MM.1S (cell line): ENCODE measurements around the gene DNAJB7.

Experiments
- DNase-seq: peaks from one replicate; pipeline ENCODE4 v3.0.0-alpha.2; 2015
- H2AFZ ChIP-seq: fragments of 300-600 bp; sonication (generic); 2 replicates; pipeline ENCODE4 v1.6.0; 2016; ENCODE audit warnings: antibody characterized with exemption, low read length
- H3F3A ChIP-seq: fragments of 300-600 bp; sonication (generic); 2 replicates; pipeline ENCODE4 v1.6.1; 2016; ENCODE audit warnings: mild to moderate bottlenecking, antibody characterized with exemption, low read length, moderate library complexity, mixed read lengths; ENCODE audit not compliant: insufficient read depth
- H3K27ac ChIP-seq: fragments of 300-600 bp; sonication (generic); 2 replicates; pipeline ENCODE4 v1.5.1; 2016; ENCODE audit warnings: mild to moderate bottlenecking, low read length
- H3K27me3 ChIP-seq: fragments of 300-600 bp; sonication (generic); replicated peaks from 2 replicates; pipeline ENCODE4 v1.6.0; 2016; ENCODE audit warnings: low read length; ENCODE audit not compliant: insufficient read depth
- H3K36me3 ChIP-seq: fragments of 300-600 bp; sonication (generic); replicated peaks from 2 replicates; pipeline ENCODE4 v1.6.1; 2016; ENCODE audit warnings: mild to moderate bottlenecking, low read length, mixed read lengths; ENCODE audit not compliant: insufficient read depth
- H3K4me1 ChIP-seq: fragments of 300-600 bp; sonication (generic); 2 replicates; pipeline ENCODE4 v1.6.1; 2016; ENCODE audit warnings: low read length, mixed read lengths
- H3K4me2 ChIP-seq: fragments of 300-600 bp; sonication (generic); 2 replicates; pipeline ENCODE4 v1.6.0; 2016; ENCODE audit warnings: low read depth, low read length
- H3K4me3 ChIP-seq: fragments of 300-600 bp; sonication (generic); 2 replicates; pipeline ENCODE4 v1.5.1; 2016; ENCODE audit warnings: low read length, mixed read lengths
- H3K79me2 ChIP-seq: fragments of 300-600 bp; sonication (generic); 2 replicates; pipeline ENCODE4 v1.6.1; 2016; ENCODE audit warnings: mixed run types, low read length, mixed read lengths
- H3K9ac ChIP-seq: fragments of 300-600 bp; sonication (generic); 2 replicates; pipeline ENCODE4 v1.6.1; 2016; ENCODE audit warnings: low read length, mixed read lengths
- H3K9me2 ChIP-seq: fragments of 300-600 bp; sonication (generic); replicated peaks from 2 replicates; pipeline ENCODE4 v1.6.1; 2016; ENCODE audit warnings: mild to moderate bottlenecking, low read length, mixed read lengths; ENCODE audit not compliant: insufficient read depth
- H3K9me3 ChIP-seq: fragments of 300-600 bp; sonication (generic); replicated peaks from 2 replicates; pipeline ENCODE4 v1.6.1; 2016; ENCODE audit warnings: mild to moderate bottlenecking, low read length, mixed read lengths; ENCODE audit not compliant: insufficient read depth
- H4K20me1 ChIP-seq: fragments of 300-600 bp; sonication (generic); 2 replicates; pipeline ENCODE4 v1.6.1; 2016; ENCODE audit warnings: mild to moderate bottlenecking, low read length, moderate library complexity, mixed read lengths; ENCODE audit not compliant: insufficient read depth
- CTCF ChIP-seq: fragments of 300-600 bp; sonication (generic); IDR thresholded peaks from 2 replicates; pipeline ENCODE4 v1.5.1; 2016; ENCODE audit warnings: antibody characterized with exemption, low read length, mixed read lengths
- EZH2 ChIP-seq: fragments of 300-600 bp; sonication (generic); optimal IDR thresholded peaks from 2 replicates; pipeline ENCODE3; 2017; ENCODE audit warnings: low read depth, mild to moderate bottlenecking, antibody characterized with exemption, low read length, mixed read lengths
- EZH2phosphoT487 ChIP-seq: fragments of 300-600 bp; sonication (generic); IDR thresholded peaks from 2 replicates; pipeline ENCODE4 v1.6.1; 2018; ENCODE audit warnings: antibody characterized with exemption, low read length

The DNAJB7 gene

GRCh38 chr22:40855979-40856512, 5.9 kb downstream of the DNAJB7 start:
- Histone ChIP-seq H3K4me1 (peaks cover 14% of the 10 kb centered on the region), H3K36me3 (peaks cover 2% of the 10 kb centered on the region; the same call in 1 of the 2 replicates), H3K4me3 (peak overlapping the region; percentile 100), H3K79me2 (peaks cover 89% of the 10 kb centered on the region), H3K9ac (peak overlapping the region; percentile 96), H2AFZ (peak overlapping the region; percentile 16), H3K4me2 (peak overlapping the region; percentile 85), H3K9me2 (no peaks in the 10 kb centered on the region), H3K9me3 (no peaks in the 10 kb centered on the region), H3K27ac (peak overlapping the region; percentile 95; the same call in 1 of the 2 replicates), H3F3A (peaks cover 5% of the 10 kb centered on the region; the same call in 1 of the 2 replicates), H3K27me3 (no peaks in the 10 kb centered on the region), H4K20me1 (no peaks in the 10 kb centered on the region; the same call in 1 of the 2 replicates)
- no peak for TF ChIP-seq EZH2
- no peak for TF ChIP-seq CTCF
- no peak for TF ChIP-seq EZH2phosphoT487
- DNase-seq: peak; percentile 28

GRCh38 chr22:40855071-40855978, 6.6 kb downstream of the DNAJB7 start:
- Histone ChIP-seq H3K4me1 (peaks cover 14% of the 10 kb centered on the region), H3K9me3 (no peaks in the 10 kb centered on the region), H2AFZ (peak overlapping the region; percentile 16), H3K4me3 (peak overlapping the region; percentile 100), H3F3A (peaks cover 5% of the 10 kb centered on the region; the same call in 1 of the 2 replicates), H4K20me1 (no peaks in the 10 kb centered on the region; the same call in 1 of the 2 replicates), H3K36me3 (peaks cover 5% of the 10 kb centered on the region; the same call in 1 of the 2 replicates), H3K79me2 (peaks cover 93% of the 10 kb centered on the region), H3K4me2 (peak overlapping the region; percentile 85), H3K27me3 (no peaks in the 10 kb centered on the region), H3K27ac (no peak overlapping the region), H3K9ac (peak overlapping the region; percentile 96), H3K9me2 (no peaks in the 10 kb centered on the region)
- no peak for DNase-seq
- TF ChIP-seq EZH2phosphoT487 (no peak), CTCF (no peak), EZH2 (no peak)

- TF ChIP-seq EZH2 (no peak), CTCF (no peak), EZH2phosphoT487 (no peak)
- H2AFZ ChIP-seq: no peak overlapping the region
- H3K9me2 ChIP-seq: no peaks in the 10 kb centered on the region
- H3K79me2 ChIP-seq: peaks cover 93% of the 10 kb centered on the region
- peaks cover 5% of the 10 kb centered on the region; the same call in 1 of the 2 replicates for H3F3A ChIP-seq
- DNase-seq: no peak
- peak overlapping the region; percentile 85; the same call in 1 of the 2 replicates for H3K4me2 ChIP-seq
- H3K27ac ChIP-seq: no peak overlapping the region
- H3K36me3 ChIP-seq: peaks cover 5% of the 10 kb centered on the region; the same call in 1 of the 2 replicates
- no peaks in the 10 kb centered on the region for H3K9me3 ChIP-seq
- H4K20me1 ChIP-seq: no peaks in the 10 kb centered on the region; the same call in 1 of the 2 replicates
- peaks cover 14% of the 10 kb centered on the region for H3K4me1 ChIP-seq
- no peaks in the 10 kb centered on the region for H3K27me3 ChIP-seq
- 0 out of 2 replicates have a peak overlapping the region, but pooled peaks have one; percentile 7 for H3K9ac ChIP-seq
- no peak overlapping the region for H3K4me3 ChIP-seq
These were observed 8.0 kb downstream of the DNAJB7 start for GRCh38 chr22:40853961-40854360.
